GM12873 (cell line): ENCODE measurements around the gene SNX8.

Experiments
- TF ChIP-seq, protein P1 (sequence below): IDR thresholded peaks from 2 replicates; pipeline ENCODE4 v1.5.1; 2012; ENCODE audit warnings: low read depth, mild to moderate bottlenecking, moderate library complexity, low read length, control low read depth; ENCODE audit not compliant: insufficient read depth; ENCODE audit errors: missing control alignments

The SNX8 gene

GRCh38 chr7:2254429-2255144, 59.7 kb downstream of the SNX8 start:
- TF ChIP-seq, protein P1, sequence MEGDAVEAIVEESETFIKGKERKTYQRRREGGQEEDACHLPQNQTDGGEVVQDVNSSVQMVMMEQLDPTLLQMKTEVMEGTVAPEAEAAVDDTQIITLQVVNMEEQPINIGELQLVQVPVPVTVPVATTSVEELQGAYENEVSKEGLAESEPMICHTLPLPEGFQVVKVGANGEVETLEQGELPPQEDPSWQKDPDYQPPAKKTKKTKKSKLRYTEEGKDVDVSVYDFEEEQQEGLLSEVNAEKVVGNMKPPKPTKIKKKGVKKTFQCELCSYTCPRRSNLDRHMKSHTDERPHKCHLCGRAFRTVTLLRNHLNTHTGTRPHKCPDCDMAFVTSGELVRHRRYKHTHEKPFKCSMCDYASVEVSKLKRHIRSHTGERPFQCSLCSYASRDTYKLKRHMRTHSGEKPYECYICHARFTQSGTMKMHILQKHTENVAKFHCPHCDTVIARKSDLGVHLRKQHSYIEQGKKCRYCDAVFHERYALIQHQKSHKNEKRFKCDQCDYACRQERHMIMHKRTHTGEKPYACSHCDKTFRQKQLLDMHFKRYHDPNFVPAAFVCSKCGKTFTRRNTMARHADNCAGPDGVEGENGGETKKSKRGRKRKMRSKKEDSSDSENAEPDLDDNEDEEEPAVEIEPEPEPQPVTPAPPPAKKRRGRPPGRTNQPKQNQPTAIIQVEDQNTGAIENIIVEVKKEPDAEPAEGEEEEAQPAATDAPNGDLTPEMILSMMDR, result no peak

GRCh38 chr7:2253525-2254244, 60.6 kb downstream of the SNX8 start:
- TF ChIP-seq, protein P1, result no peak

DNA sequence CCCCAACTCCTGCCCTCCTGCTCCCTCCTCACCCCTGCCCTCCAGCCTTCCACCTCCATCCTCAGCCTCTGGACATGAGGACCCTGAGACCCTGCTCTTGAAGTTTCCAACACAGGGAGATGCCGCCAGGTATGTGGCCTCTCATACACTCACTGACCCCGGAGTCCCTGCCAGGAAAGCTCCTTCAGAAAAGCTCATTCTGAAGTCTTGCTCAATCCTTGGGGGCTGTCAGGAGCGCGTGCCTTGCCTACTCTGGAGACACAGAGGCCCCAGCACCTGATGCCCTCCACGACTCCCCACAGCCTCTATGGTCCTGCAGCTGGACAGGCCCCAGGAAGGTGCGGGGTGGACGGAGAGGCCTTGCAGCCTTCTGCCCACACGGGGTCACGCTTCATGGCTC, 61.2 kb downstream of the SNX8 start:
- TF ChIP-seq, protein P1, result no peak

- TF ChIP-seq, protein P1, result no peak
Measured at GRCh38 chr7:2251841-2252771, 62.1 kb downstream of the SNX8 start.

DNA sequence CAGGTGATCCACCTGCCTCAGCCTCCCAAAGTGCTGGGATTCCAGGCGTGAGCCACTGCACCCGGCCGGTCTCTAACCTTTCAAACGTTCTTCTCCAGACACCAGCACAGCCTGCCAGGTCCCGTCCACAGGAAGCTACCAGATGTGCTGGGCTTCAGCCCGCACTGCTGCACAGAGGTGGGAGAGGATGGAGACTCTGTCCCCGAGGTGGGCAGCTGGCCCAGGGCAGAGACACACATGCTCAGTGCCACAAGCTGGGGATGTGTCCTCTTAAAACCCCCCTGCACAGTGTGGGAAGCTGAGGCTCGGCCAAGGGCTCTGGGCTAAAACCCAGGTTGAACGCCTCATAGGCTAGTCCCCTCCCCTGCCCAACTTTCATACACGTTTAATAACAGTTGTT, 62.9 kb downstream of the SNX8 start:
- TF ChIP-seq, protein P1, result no peak

- TF ChIP-seq, protein P1, result no peak
Measured at GRCh38 chr7:2249744-2250323, 64.4 kb downstream of the SNX8 start.
